H9 (cell line): ENCODE measurements around the gene DTNA. TPM values are rescaled to one million over a fixed set of nuclear protein-coding genes. Genes with fewer than 3 reads are reported as not detected.

Experiments used
- DNase-seq: peaks from one replicate; pipeline ENCODE4 v3.0.0-alpha.2; 2017
- H2AFZ ChIP-seq: one replicate; pipeline ENCODE4 v1.6.1; 2013; ENCODE audit warnings: mild to moderate bottlenecking, low read length, control low read depth, moderate library complexity
- H2AK5ac ChIP-seq: 2 replicates; pipeline ENCODE4 v1.6.1; 2013; ENCODE audit warnings: low read length, control low read depth, mixed read lengths; ENCODE audit not compliant: insufficient read length
- H2BK120ac ChIP-seq: one replicate; pipeline ENCODE4 v1.6.1; 2013; ENCODE audit warnings: low read depth, mild to moderate bottlenecking, low read length, control low read depth, inconsistent platforms; ENCODE audit not compliant: poor library complexity, severe bottlenecking
- H2BK12ac ChIP-seq: 2 replicates; pipeline ENCODE4 v1.6.1; 2013; ENCODE audit warnings: low read length, control low read depth, mixed read lengths, low read depth; ENCODE audit not compliant: insufficient read length
- H2BK15ac ChIP-seq: 2 replicates; pipeline ENCODE4 v1.6.1; 2013; ENCODE audit warnings: low read depth, low read length, control low read depth
- H2BK20ac ChIP-seq: one replicate; pipeline ENCODE4 v1.6.1; 2013; ENCODE audit warnings: low read depth, mild to moderate bottlenecking, low read length, control low read depth, inconsistent platforms; ENCODE audit not compliant: poor library complexity, severe bottlenecking
- H2BK5ac ChIP-seq: 2 replicates; pipeline ENCODE4 v1.6.1; 2013; ENCODE audit warnings: low read length, control low read depth, mixed read lengths; ENCODE audit not compliant: insufficient read length
- H3K14ac ChIP-seq: 2 replicates; pipeline ENCODE4 v1.6.1; 2013; ENCODE audit warnings: low read length, control low read depth; ENCODE audit not compliant: insufficient read depth
- H3K18ac ChIP-seq: 2 replicates; pipeline ENCODE4 v1.6.1; 2013; ENCODE audit warnings: low read depth, mild to moderate bottlenecking, mixed read lengths, low read length, control low read depth; ENCODE audit not compliant: insufficient read length
- H3K23ac ChIP-seq: 2 replicates; pipeline ENCODE4 v1.6.1; 2013; ENCODE audit warnings: low read length, control low read depth, mixed read lengths, low read depth; ENCODE audit not compliant: insufficient read length
- H3K23me2 ChIP-seq: 2 replicates; pipeline ENCODE4 v1.6.1; 2013; ENCODE audit warnings: low read depth, mild to moderate bottlenecking, mixed read lengths, low read length, control low read depth; ENCODE audit not compliant: insufficient read length, poor library complexity, severe bottlenecking
- H3K27ac ChIP-seq: 2 replicates; pipeline ENCODE4 v1.5.1; 2013; ENCODE audit warnings: low read length, control low read depth, mixed read lengths, low read depth; ENCODE audit not compliant: insufficient read length
- H3K27me3 ChIP-seq: 2 replicates; pipeline ENCODE4 v1.6.1; 2013; ENCODE audit warnings: low read length, control low read depth, inconsistent platforms; ENCODE audit not compliant: insufficient read depth
- H3K4ac ChIP-seq: 2 replicates; pipeline ENCODE4 v1.6.1; 2013; ENCODE audit warnings: low read depth, mild to moderate bottlenecking, control low read depth, inconsistent platforms, low read length, moderate library complexity
- H3K4me1 ChIP-seq: 2 replicates; pipeline ENCODE4 v1.6.1; 2013; ENCODE audit warnings: low read length, control low read depth, inconsistent platforms; ENCODE audit not compliant: insufficient read depth
- H3K4me2 ChIP-seq: 2 replicates; pipeline ENCODE4 v1.6.1; 2013; ENCODE audit warnings: low read length, control low read depth, mixed read lengths; ENCODE audit not compliant: insufficient read length, insufficient read depth
- H3K56ac ChIP-seq: 2 replicates; pipeline ENCODE4 v1.6.1; 2013; ENCODE audit warnings: low read depth, mild to moderate bottlenecking, mixed read lengths, low read length, control low read depth; ENCODE audit not compliant: insufficient read length
- H3K79me1 ChIP-seq: 2 replicates; pipeline ENCODE4 v1.6.1; 2013; ENCODE audit warnings: low read depth, mild to moderate bottlenecking, moderate library complexity, low read length, control low read depth, inconsistent platforms; ENCODE audit not compliant: insufficient read depth, poor library complexity, severe bottlenecking
- H3K79me2 ChIP-seq: 2 replicates; pipeline ENCODE4 v1.6.1; 2013; ENCODE audit warnings: low read length, control low read depth, inconsistent platforms; ENCODE audit not compliant: insufficient read depth
- H3K9ac ChIP-seq: 2 replicates; pipeline ENCODE4 v1.6.1; 2013; ENCODE audit warnings: low read length, control low read depth, mixed read lengths; ENCODE audit not compliant: insufficient read length; ENCODE audit errors: extremely low read depth
- H3K9me3 ChIP-seq: one replicate; pipeline ENCODE4 v1.6.1; 2013; ENCODE audit warnings: low read depth, low read length, inconsistent platforms; ENCODE audit not compliant: control insufficient read depth
- H3T11ph ChIP-seq: one replicate; pipeline ENCODE4 v1.6.1; 2013; ENCODE audit warnings: mild to moderate bottlenecking, low read length, control low read depth, inconsistent platforms
- H4K20me1 ChIP-seq: one replicate; pipeline ENCODE4 v1.6.1; 2013; ENCODE audit not compliant: control insufficient read depth, insufficient read length, insufficient read depth
- H4K5ac ChIP-seq: 2 replicates; pipeline ENCODE4 v1.6.1; 2013; ENCODE audit warnings: low read depth, mild to moderate bottlenecking, mixed read lengths, low read length, control low read depth; ENCODE audit not compliant: insufficient read length
- H4K8ac ChIP-seq: replicated peaks from 2 replicates; pipeline ENCODE4 v1.6.1; 2013; ENCODE audit warnings: low read length, control low read depth, mixed read lengths, low read depth; ENCODE audit not compliant: insufficient read length
- H4K91ac ChIP-seq: 2 replicates; pipeline ENCODE4 v1.6.1; 2013; ENCODE audit warnings: low read depth, mild to moderate bottlenecking, moderate library complexity, mixed read lengths, low read length, control low read depth; ENCODE audit not compliant: insufficient read length
- H3K27ac Mint-ChIP-seq, 3 experiments: 2 replicates in 2 of 3; 3 replicates in 1 of 3; pipeline ENCODE4 v1.8.0; 2020 to 2021; ENCODE audit warnings: mixed read lengths in 3 of 3, mild to moderate bottlenecking in 1 of 3, moderate library complexity in 1 of 3
- H3K27me3 Mint-ChIP-seq: 2 replicates; pipeline ENCODE4 v1.8.0; 2021; ENCODE audit warnings: low read depth, mild to moderate bottlenecking, moderate library complexity, mixed read lengths
- H3K36me3 Mint-ChIP-seq, 3 experiments: 2 replicates in 2 of 3; 3 replicates in 1 of 3; pipeline ENCODE4 v1.8.0; 2020 to 2021; ENCODE audit warnings: low read depth in 3 of 3, mixed read lengths in 3 of 3; ENCODE audit not compliant: insufficient read depth in 1 of 3
- H3K4me1 Mint-ChIP-seq, 2 experiments: 2 replicates each; pipeline ENCODE4 v1.8.0; 2020; ENCODE audit warnings: mixed read lengths in 2 of 2
- H3K4me3 Mint-ChIP-seq, 2 experiments: 2 replicates in 1 of 2; 3 replicates in 1 of 2; pipeline ENCODE4 v1.8.0; 2020 to 2021; ENCODE audit warnings: mild to moderate bottlenecking in 2 of 2, mixed read lengths in 2 of 2, moderate library complexity in 1 of 2
- H3K9me3 Mint-ChIP-seq, 2 experiments: 2 replicates in 1 of 2; 3 replicates in 1 of 2; pipeline ENCODE4 v1.8.0; 2020; ENCODE audit warnings: mild to moderate bottlenecking in 2 of 2, mixed read lengths in 2 of 2, moderate library complexity in 1 of 2
- total RNA-seq: library from RNA; stranded (reverse); gene quantifications from 2 replicates; pipeline ENCODE4 v1.2.1, GENCODE V29; 2021
- TF ChIP-seq, protein P1 (sequence below): fragments of 200-600 bp; sonication (generic); conservative IDR thresholded peaks from 3 replicates; pipeline ENCODE4 v1.8.0; 2021; ENCODE audit warnings: antibody characterized with exemption, mild to moderate bottlenecking

DTNA gene
- total RNA-seq, 1 experiment from 2014 or later = 25.5 TPM

GRCh38 chr18:34805878-34806351, 95.8 kb downstream of the DTNA start:
- Histone ChIP-seq H3K4me1 (peaks cover 14% of the 10 kb centered on the region; the same call in 1 of the 2 replicates), H4K5ac (no peak overlapping the region), H3T11ph (no peak overlapping the region), H3K4me2 (no peak overlapping the region), H2BK120ac (no peak overlapping the region), H2AFZ (no peak overlapping the region), H4K20me1 (no peaks in the 10 kb centered on the region), H4K91ac (no peak overlapping the region), H2BK5ac (no peak overlapping the region), H3K79me2 (no peaks in the 10 kb centered on the region), H3K23ac (no peak overlapping the region), H2BK20ac (no peak overlapping the region), H4K8ac (no peak overlapping the region), H2BK12ac (no peak overlapping the region), H3K27ac (no peak overlapping the region), H2BK15ac (no peak overlapping the region), H3K27me3 (no peaks in the 10 kb centered on the region), H3K18ac (no peak overlapping the region), H3K4ac (no peak overlapping the region), H3K9me3 (no peaks in the 10 kb centered on the region), H3K14ac (no peak overlapping the region), H2AK5ac (no peak overlapping the region), H3K23me2 (no peaks in the 10 kb centered on the region), H3K56ac (no peak overlapping the region), H3K9ac (no peak overlapping the region), H3K79me1 (no peaks in the 10 kb centered on the region)
- no peak for DNase-seq
- peaks cover 34 to 48% of the 10 kb centered on the region in 2 experiments for H3K4me1 Mint-ChIP-seq
- no peak overlapping the region for H3K27ac Mint-ChIP-seq
- TF ChIP-seq, protein P1, sequence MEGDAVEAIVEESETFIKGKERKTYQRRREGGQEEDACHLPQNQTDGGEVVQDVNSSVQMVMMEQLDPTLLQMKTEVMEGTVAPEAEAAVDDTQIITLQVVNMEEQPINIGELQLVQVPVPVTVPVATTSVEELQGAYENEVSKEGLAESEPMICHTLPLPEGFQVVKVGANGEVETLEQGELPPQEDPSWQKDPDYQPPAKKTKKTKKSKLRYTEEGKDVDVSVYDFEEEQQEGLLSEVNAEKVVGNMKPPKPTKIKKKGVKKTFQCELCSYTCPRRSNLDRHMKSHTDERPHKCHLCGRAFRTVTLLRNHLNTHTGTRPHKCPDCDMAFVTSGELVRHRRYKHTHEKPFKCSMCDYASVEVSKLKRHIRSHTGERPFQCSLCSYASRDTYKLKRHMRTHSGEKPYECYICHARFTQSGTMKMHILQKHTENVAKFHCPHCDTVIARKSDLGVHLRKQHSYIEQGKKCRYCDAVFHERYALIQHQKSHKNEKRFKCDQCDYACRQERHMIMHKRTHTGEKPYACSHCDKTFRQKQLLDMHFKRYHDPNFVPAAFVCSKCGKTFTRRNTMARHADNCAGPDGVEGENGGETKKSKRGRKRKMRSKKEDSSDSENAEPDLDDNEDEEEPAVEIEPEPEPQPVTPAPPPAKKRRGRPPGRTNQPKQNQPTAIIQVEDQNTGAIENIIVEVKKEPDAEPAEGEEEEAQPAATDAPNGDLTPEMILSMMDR = no peak
- no peaks in the 10 kb centered on the region; the same call in 1 of the 2 replicates for H3K27me3 Mint-ChIP-seq
- no peak overlapping the region for H3K4me3 Mint-ChIP-seq
- no peaks in the 10 kb centered on the region; a peak in 1 of 7 replicates for H3K36me3 Mint-ChIP-seq
- no peaks in the 10 kb centered on the region for H3K9me3 Mint-ChIP-seq
